Measurements from ENCODE around the gene KCTD7.
"Not testable (repeated sequence)": the region's sequence is repeated elsewhere in the genome, so short reads cannot be mapped to it uniquely, and the experiment has no call there.

KCTD7 gene

GRCh38 chr7:66683770-66684123 is 55.1 kb downstream of the KCTD7 start:
- no peak for DNase-seq

GRCh38 chr7:66685663-66686062 is 57.0 kb downstream of the KCTD7 start:
- not testable (repeated sequence) for DNase-seq

GRCh38 chr7:66687186-66687585 is 58.5 kb downstream of the KCTD7 start:
- DNase-seq: no peak

DNA sequence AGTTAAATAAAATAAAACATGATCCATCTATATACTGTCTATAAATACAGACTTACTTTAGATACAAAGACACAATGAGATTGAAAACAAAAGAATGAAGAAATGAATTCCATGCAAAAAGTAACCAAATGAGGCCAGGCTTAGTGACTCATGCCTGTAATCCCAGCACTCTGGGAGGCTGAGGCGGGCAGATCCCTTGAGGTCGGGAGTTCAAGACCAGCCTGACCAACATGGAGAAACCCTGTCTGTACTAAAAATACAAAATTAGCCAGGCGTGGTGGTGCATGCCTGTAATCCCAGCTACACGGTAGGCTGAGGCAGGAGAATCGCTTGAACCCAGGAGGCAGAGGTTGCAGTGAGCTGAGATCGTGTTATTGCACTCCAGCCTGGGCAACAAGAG is 59.0 kb downstream of the KCTD7 start:
- not testable (repeated sequence) for DNase-seq

DNA sequence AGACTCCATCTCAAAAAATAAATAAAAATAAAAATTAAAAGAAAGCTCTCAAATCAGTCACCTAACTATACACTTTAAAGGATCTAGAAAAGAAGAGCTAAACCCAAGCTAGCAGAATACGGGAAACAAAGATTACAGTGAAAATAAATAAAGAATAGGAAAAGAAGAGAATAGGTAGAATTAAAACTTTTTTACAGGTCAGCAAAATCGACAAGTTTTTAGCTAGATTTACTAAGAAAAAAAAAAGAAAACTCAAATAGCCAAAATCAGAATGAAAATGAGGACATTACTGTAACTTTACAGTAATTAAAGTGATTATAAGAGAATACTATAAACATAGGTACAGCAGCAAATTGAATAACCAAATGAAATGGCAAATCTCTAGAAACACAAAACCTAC is 60.4 kb downstream of the KCTD7 start:
- no peak for DNase-seq

DNA sequence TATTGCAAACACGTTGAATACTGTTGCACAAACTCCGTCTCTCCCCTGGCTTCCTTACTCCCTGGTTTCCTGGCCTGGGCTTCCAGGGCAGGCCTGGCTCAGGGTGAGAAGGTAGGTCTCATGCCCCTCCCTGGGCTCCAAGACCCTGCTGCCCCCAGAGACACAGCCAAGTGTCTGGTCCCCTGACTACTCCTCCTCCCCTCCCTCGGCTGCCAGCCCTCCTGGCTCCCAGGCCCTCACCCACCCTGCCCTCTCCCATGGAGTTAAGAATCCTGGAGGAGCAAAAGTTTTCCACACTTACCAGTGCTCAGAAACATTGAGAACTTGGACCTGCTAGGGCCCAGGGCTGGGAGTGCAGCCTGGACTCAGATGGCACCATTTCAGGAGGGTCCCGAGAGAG is 64.7 kb downstream of the KCTD7 start:
- DNase-seq: no peak
